Right ventricle myocardium superior (tissue), 1 donor: Measurements from ENCODE around the gene FXN. TPM values are rescaled to one million over a fixed set of nuclear protein-coding genes. Genes with fewer than 3 reads are reported as not detected.

Experiments used
- total RNA-seq: library from RNA; stranded (reverse); fragmentation: NEBNext Ultra II Directional; extraction: Animal tissue kit (Norgen Biotek cat#: 25700); gene quantifications from one replicate; pipeline ENCODE4 v1.2.1, GENCODE V29; 2021
- donor health status: DM: no; HTN: yes; CAD: no; lungs with severe emphysema.

The FXN gene
- total RNA-seq, 1 donor from 2014 or later, result 38.0 TPM

Other genes with a start within 250 kb of the FXN start
- gene PRKACG, start 21.6 kb upstream of the FXN start, total RNA-seq, result not detected
- 116 TPM for gene TJP2, start 138.5 kb downstream of the FXN start, total RNA-seq